Raji (cell line): ENCODE measurements around the gene PLEKHG5.

ENCODE experiments used
- POLR2A ChIP-seq: IDR thresholded peaks from 2 replicates; pipeline ENCODE4 v1.6.1; 2011; ENCODE audit warnings: low read depth, low read length, control low read depth; ENCODE audit not compliant: insufficient read depth

The PLEKHG5 gene

DNA sequence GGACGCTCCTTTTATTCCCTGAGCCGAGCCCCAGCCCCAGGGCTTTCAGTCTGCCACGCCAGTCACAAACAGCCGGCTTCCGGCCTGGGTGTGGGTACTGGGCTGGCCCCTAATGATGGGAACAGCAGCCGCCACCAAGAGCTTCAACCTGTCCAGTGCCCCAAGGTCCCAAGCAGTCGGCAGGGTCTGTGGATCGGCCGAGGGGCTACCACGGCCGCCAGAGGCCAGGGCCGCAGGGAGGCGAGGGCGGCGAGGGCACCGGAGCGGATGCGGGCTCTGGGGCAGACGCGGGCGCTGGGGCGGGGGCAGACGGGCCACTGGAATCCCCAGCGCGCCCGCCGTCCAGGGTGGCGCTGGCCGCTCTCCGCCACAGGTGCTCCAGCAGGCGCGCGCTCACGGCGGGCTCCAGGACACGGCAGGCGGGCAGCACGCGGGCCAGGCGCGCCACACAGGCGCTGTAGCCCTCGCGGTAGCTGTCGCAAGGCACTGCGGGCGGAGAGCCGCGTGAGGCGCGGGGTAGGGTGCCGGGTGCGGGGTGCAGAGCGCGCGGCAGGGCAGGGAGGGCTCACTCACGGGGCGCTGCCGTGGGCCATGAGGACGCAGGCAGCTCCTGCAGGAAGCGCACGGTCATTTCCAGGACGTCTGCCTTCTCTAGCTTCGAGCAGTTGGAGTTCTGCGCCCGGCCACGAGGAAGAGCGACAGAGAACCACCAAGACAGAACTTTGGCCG lies 72.6 kb downstream of the PLEKHG5 start:
- TF ChIP-seq POLR2A: no peak

DNA sequence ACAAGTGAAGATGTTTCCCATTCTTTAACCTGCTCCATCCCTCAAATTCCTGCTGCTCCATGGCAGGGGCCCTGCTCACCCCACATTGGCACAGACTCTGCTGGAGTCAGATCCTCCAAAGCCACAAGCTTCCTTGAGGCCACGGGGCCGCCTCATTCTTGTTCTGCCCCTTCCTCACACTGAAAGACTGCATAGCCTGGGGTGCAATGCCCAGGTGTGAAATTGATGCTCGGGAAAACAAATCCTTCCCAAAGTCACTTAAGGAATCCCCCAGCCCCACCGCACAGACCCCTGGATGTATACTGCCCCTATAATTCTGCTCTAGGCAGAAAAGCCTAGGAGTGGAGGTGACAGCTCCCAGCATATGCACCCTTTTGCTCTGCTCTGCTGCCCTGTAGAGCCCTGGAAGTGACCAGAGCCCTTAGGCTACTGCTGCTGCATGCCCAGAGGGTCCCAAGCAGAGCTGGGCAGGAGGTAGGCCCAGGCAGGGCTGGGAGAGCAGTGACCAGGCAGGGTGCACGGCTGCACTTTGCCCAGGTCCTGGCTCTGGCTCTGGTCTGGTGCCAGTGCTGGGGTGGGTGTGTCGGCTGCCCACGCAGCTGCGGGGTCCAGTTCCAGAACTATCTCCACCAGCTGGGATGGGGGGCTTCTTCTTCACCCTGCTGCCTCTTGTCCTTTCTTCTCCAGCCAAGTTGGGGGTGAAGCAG lies 73.4 kb downstream of the PLEKHG5 start:
- no peak for TF ChIP-seq POLR2A
